ENCODE results near the gene MAGEF1. TPM values are rescaled to one million over a fixed set of nuclear protein-coding genes. Genes with fewer than 3 reads are reported as not detected.
A peak's percentile ranks its signal among the peaks of the same experiment; 100 is the strongest.

MAGEF1 gene
- total and polyA plus RNA-seq, 2 of the 13 experiments (the other 11 are each of a cell fraction or from before 2014, with no cell fraction given) = 26.0 to 62.4 TPM

DNA sequence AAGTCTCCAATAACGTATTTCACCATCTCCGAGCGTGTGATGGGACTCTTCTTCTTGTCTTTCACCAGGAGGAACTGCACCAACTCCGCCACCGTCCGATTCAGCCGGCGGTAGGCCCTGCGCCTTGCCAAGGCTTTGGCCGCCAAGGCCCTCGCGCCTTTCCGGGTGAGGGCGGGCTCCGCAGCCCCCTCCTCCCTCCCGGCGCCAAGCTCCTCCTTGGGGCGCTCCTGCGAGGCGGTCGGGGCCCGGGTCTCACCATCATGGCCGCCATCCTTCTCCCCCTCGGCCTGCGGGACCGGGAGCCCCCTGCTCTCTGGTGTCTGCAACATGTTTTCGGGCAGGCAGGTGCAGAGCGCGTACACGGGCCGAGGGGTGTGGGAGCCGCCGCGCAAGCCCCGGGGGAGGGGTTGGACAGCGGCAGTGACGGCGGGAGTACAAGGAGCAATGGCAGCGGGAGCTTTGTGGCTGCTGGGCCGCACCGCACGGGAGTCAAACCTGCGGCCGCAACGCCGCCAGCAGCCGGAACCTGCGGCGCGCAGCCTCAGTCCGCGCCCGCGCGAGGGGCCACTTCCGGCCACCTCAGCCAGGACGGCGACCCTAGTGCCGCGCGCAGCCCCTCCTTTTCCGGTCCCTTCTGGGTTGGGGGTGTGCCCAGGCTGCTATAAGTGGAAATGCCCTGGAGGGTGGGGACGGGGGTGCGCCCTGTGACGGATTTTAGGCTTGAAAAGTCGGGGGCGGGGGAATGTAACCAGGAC is at the start of gene MAGEF1 (continued):
- no peak for TF ChIP-seq ZNF10 (CRISPR knock-in tag; IDR thresholded peaks at IDR 0.05; ENCODE audit: borderline replicate concordance, low read depth)
- TF ChIP-seq, protein P1, sequence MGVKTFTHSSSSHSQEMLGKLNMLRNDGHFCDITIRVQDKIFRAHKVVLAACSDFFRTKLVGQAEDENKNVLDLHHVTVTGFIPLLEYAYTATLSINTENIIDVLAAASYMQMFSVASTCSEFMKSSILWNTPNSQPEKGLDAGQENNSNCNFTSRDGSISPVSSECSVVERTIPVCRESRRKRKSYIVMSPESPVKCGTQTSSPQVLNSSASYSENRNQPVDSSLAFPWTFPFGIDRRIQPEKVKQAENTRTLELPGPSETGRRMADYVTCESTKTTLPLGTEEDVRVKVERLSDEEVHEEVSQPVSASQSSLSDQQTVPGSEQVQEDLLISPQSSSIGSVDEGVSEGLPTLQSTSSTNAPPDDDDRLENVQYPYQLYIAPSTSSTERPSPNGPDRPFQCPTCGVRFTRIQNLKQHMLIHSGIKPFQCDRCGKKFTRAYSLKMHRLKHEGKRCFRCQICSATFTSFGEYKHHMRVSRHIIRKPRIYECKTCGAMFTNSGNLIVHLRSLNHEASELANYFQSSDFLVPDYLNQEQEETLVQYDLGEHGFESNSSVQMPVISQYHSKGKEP (CRISPR knock-in tag; IDR thresholded peaks at IDR 0.05) = no peak
- TF ChIP-seq SKI (IDR thresholded peaks at IDR 0.05; ENCODE audit: partially characterized antibody) = peak; percentile 20
- TF ChIP-seq GFI1 (CRISPR knock-in tag; IDR thresholded peaks at IDR 0.05; ENCODE audit: borderline replicate concordance) = peak; percentile 75
- TF ChIP-seq, protein P2, sequence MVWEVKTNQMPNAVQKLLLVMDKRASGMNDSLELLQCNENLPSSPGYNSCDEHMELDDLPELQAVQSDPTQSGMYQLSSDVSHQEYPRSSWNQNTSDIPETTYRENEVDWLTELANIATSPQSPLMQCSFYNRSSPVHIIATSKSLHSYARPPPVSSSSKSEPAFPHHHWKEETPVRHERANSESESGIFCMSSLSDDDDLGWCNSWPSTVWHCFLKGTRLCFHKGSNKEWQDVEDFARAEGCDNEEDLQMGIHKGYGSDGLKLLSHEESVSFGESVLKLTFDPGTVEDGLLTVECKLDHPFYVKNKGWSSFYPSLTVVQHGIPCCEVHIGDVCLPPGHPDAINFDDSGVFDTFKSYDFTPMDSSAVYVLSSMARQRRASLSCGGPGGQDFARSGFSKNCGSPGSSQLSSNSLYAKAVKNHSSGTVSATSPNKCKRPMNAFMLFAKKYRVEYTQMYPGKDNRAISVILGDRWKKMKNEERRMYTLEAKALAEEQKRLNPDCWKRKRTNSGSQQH (CRISPR knock-in tag; IDR thresholded peaks at IDR 0.05; ENCODE audit: low read depth) = no peak; the same call in 1 of the 2 replicates
- TF ChIP-seq, protein P3, sequence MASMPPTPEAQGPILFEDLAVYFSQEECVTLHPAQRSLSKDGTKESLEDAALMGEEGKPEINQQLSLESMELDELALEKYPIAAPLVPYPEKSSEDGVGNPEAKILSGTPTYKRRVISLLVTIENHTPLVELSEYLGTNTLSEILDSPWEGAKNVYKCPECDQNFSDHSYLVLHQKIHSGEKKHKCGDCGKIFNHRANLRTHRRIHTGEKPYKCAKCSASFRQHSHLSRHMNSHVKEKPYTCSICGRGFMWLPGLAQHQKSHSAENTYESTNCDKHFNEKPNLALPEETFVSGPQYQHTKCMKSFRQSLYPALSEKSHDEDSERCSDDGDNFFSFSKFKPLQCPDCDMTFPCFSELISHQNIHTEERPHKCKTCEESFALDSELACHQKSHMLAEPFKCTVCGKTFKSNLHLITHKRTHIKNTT (CRISPR knock-in tag; IDR thresholded peaks at IDR 0.05) = no peak
- TF ChIP-seq, protein P4, sequence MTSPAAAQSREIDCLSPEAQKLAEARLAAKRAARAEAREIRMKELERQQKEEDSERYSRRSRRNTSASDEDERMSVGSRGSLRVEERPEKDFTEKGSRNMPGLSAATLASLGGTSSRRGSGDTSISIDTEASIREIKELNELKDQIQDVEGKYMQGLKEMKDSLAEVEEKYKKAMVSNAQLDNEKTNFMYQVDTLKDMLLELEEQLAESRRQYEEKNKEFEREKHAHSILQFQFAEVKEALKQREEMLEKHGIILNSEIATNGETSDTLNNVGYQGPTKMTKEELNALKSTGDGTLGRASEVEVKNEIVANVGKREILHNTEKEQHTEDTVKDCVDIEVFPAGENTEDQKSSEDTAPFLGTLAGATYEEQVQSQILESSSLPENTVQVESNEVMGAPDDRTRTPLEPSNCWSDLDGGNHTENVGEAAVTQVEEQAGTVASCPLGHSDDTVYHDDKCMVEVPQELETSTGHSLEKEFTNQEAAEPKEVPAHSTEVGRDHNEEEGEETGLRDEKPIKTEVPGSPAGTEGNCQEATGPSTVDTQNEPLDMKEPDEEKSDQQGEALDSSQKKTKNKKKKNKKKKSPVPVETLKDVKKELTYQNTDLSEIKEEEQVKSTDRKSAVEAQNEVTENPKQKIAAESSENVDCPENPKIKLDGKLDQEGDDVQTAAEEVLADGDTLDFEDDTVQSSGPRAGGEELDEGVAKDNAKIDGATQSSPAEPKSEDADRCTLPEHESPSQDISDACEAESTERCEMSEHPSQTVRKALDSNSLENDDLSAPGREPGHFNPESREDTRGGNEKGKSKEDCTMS (CRISPR knock-in tag; conservative IDR thresholded peaks at IDR 0.05) = no peak
- TF ChIP-seq ZNF768 (CRISPR knock-in tag; IDR thresholded peaks at IDR 0.05) = peak; percentile 58; the same call in 1 of the 2 replicates
- peak; percentile 84; the same call in 1 of the 2 replicates for TF ChIP-seq MTF2 (CRISPR knock-in tag; IDR thresholded peaks at IDR 0.05; ENCODE audit: borderline replicate concordance)
- peak; percentile 92 for TF ChIP-seq SALL1 (CRISPR knock-in tag; IDR thresholded peaks at IDR 0.05)
- TF ChIP-seq, protein P5, sequence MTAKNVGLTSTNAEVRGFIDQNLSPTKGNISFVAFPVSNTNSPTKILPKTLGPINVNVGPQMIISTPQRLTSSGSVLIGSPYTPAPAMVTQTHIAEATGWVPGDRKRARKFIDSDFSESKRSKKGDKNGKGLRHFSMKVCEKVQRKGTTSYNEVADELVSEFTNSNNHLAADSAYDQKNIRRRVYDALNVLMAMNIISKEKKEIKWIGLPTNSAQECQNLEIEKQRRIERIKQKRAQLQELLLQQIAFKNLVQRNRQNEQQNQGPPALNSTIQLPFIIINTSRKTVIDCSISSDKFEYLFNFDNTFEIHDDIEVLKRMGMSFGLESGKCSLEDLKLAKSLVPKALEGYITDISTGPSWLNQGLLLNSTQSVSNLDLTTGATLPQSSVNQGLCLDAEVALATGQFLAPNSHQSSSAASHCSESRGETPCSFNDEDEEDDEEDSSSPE (CRISPR knock-in tag; IDR thresholded peaks at IDR 0.05) = peak; percentile 56; the same call in 1 of the 2 replicates
- peak; percentile 92 for TF ChIP-seq KDM2A (CRISPR knock-in tag; IDR thresholded peaks at IDR 0.05; ENCODE audit: borderline replicate concordance, low read depth)
- TF ChIP-seq ATF7-NPFF (CRISPR knock-in tag; IDR thresholded peaks at IDR 0.05; ENCODE audit: low read depth) = peak; percentile 69
- TF ChIP-seq, protein P6, sequence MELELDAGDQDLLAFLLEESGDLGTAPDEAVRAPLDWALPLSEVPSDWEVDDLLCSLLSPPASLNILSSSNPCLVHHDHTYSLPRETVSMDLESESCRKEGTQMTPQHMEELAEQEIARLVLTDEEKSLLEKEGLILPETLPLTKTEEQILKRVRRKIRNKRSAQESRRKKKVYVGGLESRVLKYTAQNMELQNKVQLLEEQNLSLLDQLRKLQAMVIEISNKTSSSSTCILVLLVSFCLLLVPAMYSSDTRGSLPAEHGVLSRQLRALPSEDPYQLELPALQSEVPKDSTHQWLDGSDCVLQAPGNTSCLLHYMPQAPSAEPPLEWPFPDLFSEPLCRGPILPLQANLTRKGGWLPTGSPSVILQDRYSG (CRISPR knock-in tag; IDR thresholded peaks at IDR 0.05) = no peak
- TF ChIP-seq ZBTB1 (CRISPR knock-in tag; IDR thresholded peaks at IDR 0.05; ENCODE audit: borderline replicate concordance) = no peak
- TF ChIP-seq TRIM24 (CRISPR knock-in tag; IDR thresholded peaks at IDR 0.05) = no peak
- TF ChIP-seq NFYB (CRISPR knock-in tag; IDR thresholded peaks at IDR 0.05) = 0 out of 2 replicates have a peak, but pooled peaks have one; percentile 22
